HCT116 (cell line): ENCODE results near the gene KNDC1. TPM values are rescaled to one million over a fixed set of nuclear protein-coding genes. Genes with fewer than 3 reads are reported as not detected.

Source experiments
- ATAC-seq: fragments of 200-7000 bp; cut with Tn5 transposase; 2 replicates; pipeline ENCODE4 v1.9.1; 2020; ENCODE audit warnings: mild to moderate bottlenecking, moderate library complexity
- BruUV-seq: library from RNA; stranded (reverse); fragments of 400-500 nt; replicated peaks from 2 replicates; lab custom pipeline; 2021; lab: Mats Ljungman, UMichigan
- CTCF ChIA-PET: fragments of 300-600 bp; sonication (Branson Sonifier 250); formaldehyde crosslinking; loops from one replicate; lab custom pipeline; 2021; ENCODE audit warnings: antibody characterized with exemption; lab: Charles Lee
- POLR2A ChIA-PET: fragments of 300-600, 350-600 bp; sonication (Branson Sonifier 250); formaldehyde crosslinking; loops from one replicate; lab custom pipeline; 2021; ENCODE audit warnings: antibody characterized with exemption; lab: Charles Lee
- RAD21 ChIA-PET, 2 experiments: fragments of 300-600 bp; sonication (Branson Sonifier 250); formaldehyde crosslinking; loops; one replicate each; lab custom pipeline; 2023; ENCODE audit warnings: low total read pairs in 2 of 2; ENCODE audit not compliant: uncharacterized antibody in 2 of 2, unreplicated experiment in 2 of 2, low non-redundant PET in 1 of 2; lab: Charles Lee
- DNase-seq: peaks from one replicate; pipeline ENCODE4 v3.0.0-alpha.2; 2010; ENCODE audit warnings: low read depth, low spot score
- H2AFZ ChIP-seq: fragments of 200-600 bp; shearing (Covaris generic), sonication (generic); 2 replicates; pipeline ENCODE4 v1.6.1; 2017; ENCODE audit warnings: low read depth, mixed run types, mixed read lengths, antibody characterized with exemption, low read length; ENCODE audit not compliant: poor library complexity, severe bottlenecking
- H3K27ac ChIP-seq: 2 replicates; pipeline ENCODE4 v1.5.1; 2012; ENCODE audit warnings: low read depth, low read length
- H3K27me3 ChIP-seq: fragments of 200-600 bp; sonication (generic); 2 replicates; pipeline ENCODE4 v1.6.1; 2016; ENCODE audit warnings: mixed run types, low read length, mixed read lengths; ENCODE audit not compliant: insufficient read depth
- H3K36me3 ChIP-seq, 2 experiments: fragments of 200-500 bp in 1 of 2; fragments of 200-600 bp in 1 of 2; sonication (Bioruptor generic) in 1 of 2; sonication (generic) in 1 of 2; 2 replicates each; pipeline versions ENCODE4 v1.5.1 to v1.6.1; 2014 to 2016; ENCODE audit warnings: low read length in 2 of 2, inconsistent platforms in 1 of 2, mixed read lengths in 1 of 2, mixed run types in 1 of 2; ENCODE audit not compliant: insufficient read depth in 2 of 2, control insufficient read depth in 1 of 2
- H3K4me1 ChIP-seq, 2 experiments: fragments of 200-600 bp in 1 of 2; sonication (generic) in 1 of 2; 2 replicates each; pipeline versions ENCODE4 v1.5.1 to v1.6.1; 2012 to 2017; ENCODE audit warnings: low read length in 2 of 2, inconsistent platforms in 1 of 2, mild to moderate bottlenecking in 1 of 2, mixed read lengths in 1 of 2, mixed run types in 1 of 2, moderate library complexity in 1 of 2; ENCODE audit not compliant: insufficient read depth in 2 of 2, control insufficient read depth in 1 of 2
- H3K4me2 ChIP-seq: fragments of 200-600 bp; sonication (generic); 2 replicates; pipeline ENCODE4 v1.6.1; 2017; ENCODE audit warnings: mixed run types, low read length, mixed read lengths
- H3K4me3 ChIP-seq, 2 experiments: fragments of 200-600 bp in 1 of 2; sonication (generic) in 1 of 2; replicated peaks in 1 of 2; 2 replicates each; pipeline ENCODE4 v1.5.1; 2011 to 2016; ENCODE audit warnings: low read length in 2 of 2, control low read depth in 1 of 2, low read depth in 1 of 2, mild to moderate bottlenecking in 1 of 2, mixed read lengths in 1 of 2, mixed run types in 1 of 2
- H3K79me2 ChIP-seq: fragments of 200-600 bp; sonication (generic); 2 replicates; pipeline ENCODE4 v1.6.1; 2017; ENCODE audit warnings: mild to moderate bottlenecking, mixed run types, low read length, moderate library complexity, mixed read lengths; ENCODE audit not compliant: insufficient read depth
- H3K9ac ChIP-seq: fragments of 200-600 bp; sonication (generic); 2 replicates; pipeline ENCODE4 v1.6.1; 2016; ENCODE audit warnings: low read length, mixed read lengths
- H3K9me2 ChIP-seq: fragments of 200-600 bp; sonication (generic), shearing (Covaris generic); 2 replicates; pipeline ENCODE4 v1.6.1; 2017; ENCODE audit warnings: mixed run types, mild to moderate bottlenecking, moderate library complexity; ENCODE audit not compliant: insufficient read depth
- H3K9me3 ChIP-seq, 2 experiments: fragments of 200-500 bp in 1 of 2; fragments of 200-600 bp in 1 of 2; sonication (Bioruptor generic) in 1 of 2; sonication (generic) in 1 of 2; 2 replicates each; pipeline ENCODE4 v1.6.1; 2014 to 2017; ENCODE audit warnings: low read length in 2 of 2, mixed read lengths in 2 of 2, inconsistent platforms in 1 of 2, low read depth in 1 of 2, mild to moderate bottlenecking in 1 of 2, mixed run types in 1 of 2, moderate library complexity in 1 of 2; ENCODE audit not compliant: control insufficient read depth in 1 of 2, insufficient read depth in 1 of 2
- H4K20me1 ChIP-seq: fragments of 200-600 bp; sonication (generic), shearing (Covaris generic); 2 replicates; pipeline ENCODE4 v1.6.1; 2017; ENCODE audit warnings: mixed run types, mild to moderate bottlenecking, moderate library complexity; ENCODE audit not compliant: insufficient read depth
- CEBPB ChIP-seq: IDR thresholded peaks from 2 replicates; pipeline ENCODE4 v1.6.1; 2012; ENCODE audit warnings: low read depth
- EZH2 ChIP-seq: fragments of 200-600 bp; sonication (generic); IDR thresholded peaks from 2 replicates; pipeline ENCODE4 v1.6.1; 2017; ENCODE audit warnings: antibody characterized with exemption, mixed run types
- EZH2phosphoT487 ChIP-seq: fragments of 200-600 bp; IDR thresholded peaks from 2 replicates; pipeline ENCODE4 v1.6.1; 2018; ENCODE audit warnings: antibody characterized with exemption, borderline replicate concordance
- FOSL1 ChIP-seq: IDR thresholded peaks from 2 replicates; pipeline ENCODE4 v1.6.1; 2012; ENCODE audit warnings: low read depth
- JUND ChIP-seq: IDR thresholded peaks from 2 replicates; pipeline ENCODE4 v1.6.1; 2012
- POLR2A ChIP-seq: IDR thresholded peaks from 2 replicates; pipeline ENCODE4 v1.7.0; 2011; ENCODE audit warnings: borderline replicate concordance; ENCODE audit not compliant: insufficient read depth, insufficient read length; ENCODE audit errors: extremely low read depth
- POLR2AphosphoS5 ChIP-seq: IDR thresholded peaks from 2 replicates; pipeline ENCODE4 v1.6.1; 2011; ENCODE audit warnings: mild to moderate bottlenecking, low read depth, low read length, moderate library complexity
- RAD21 ChIP-seq: IDR thresholded peaks from 2 replicates; pipeline ENCODE4 v1.6.1; 2012; ENCODE audit warnings: low read depth, mild to moderate bottlenecking
- REST ChIP-seq: IDR thresholded peaks from 2 replicates; pipeline ENCODE4 v1.6.1; 2012; ENCODE audit warnings: low read depth
- SP1 ChIP-seq: IDR thresholded peaks from 2 replicates; pipeline ENCODE4 v1.6.1; 2012; ENCODE audit warnings: low read depth
- SRF ChIP-seq: IDR thresholded peaks from 2 replicates; pipeline ENCODE4 v1.6.1; 2012; ENCODE audit warnings: low read depth
- YY1 ChIP-seq: IDR thresholded peaks from 2 replicates; pipeline ENCODE4 v1.6.1; 2011; ENCODE audit warnings: low read length, low read depth, moderate library complexity, mild to moderate bottlenecking; ENCODE audit not compliant: insufficient replicate concordance; ENCODE audit errors: extremely low read depth
- ZBTB33 ChIP-seq: IDR thresholded peaks from 2 replicates; pipeline ENCODE4 v1.6.1; 2011; ENCODE audit warnings: mild to moderate bottlenecking, low read length, moderate library complexity; ENCODE audit not compliant: insufficient replicate concordance; ENCODE audit errors: extremely low read depth
- ZFX ChIP-seq: fragments of 450-650 bp; IDR thresholded peaks from 2 replicates; pipeline ENCODE4 v1.6.1; 2017
- ZNF274 ChIP-seq: fragments of 200-500 bp; sonication (Bioruptor generic); IDR thresholded peaks from 2 replicates; pipeline ENCODE4 v1.6.1; 2014; ENCODE audit warnings: mild to moderate bottlenecking, low read depth, low read length, inconsistent platforms
- intact Hi-C: fragments of 100-400 bp; cut with micrococcal nuclease; formaldehyde crosslinking; loops from 2 replicates; pipeline ENCODE4 v1.10.0; 2022
- total RNA-seq: library from RNA; stranded (reverse); gene quantifications from one replicate; pipeline ENCODE4 v1.2.1, GENCODE V29; 2021; ENCODE audit not compliant: unreplicated experiment
- TF ChIP-seq, protein P1 (sequence below): IDR thresholded peaks from 2 replicates; pipeline ENCODE4 v1.6.1; 2012
- TF ChIP-seq, protein P2 (sequence below): IDR thresholded peaks from 2 replicates; pipeline ENCODE4 v1.6.1; 2012
- TF ChIP-seq, protein P3 (sequence below), 3 experiments: fragments of 200-600 bp in 1 of 3; sonication (generic) in 1 of 3; IDR thresholded peaks in 2 of 3; conservative IDR thresholded peaks in 1 of 3; 2 replicates each; pipeline ENCODE4 v1.5.1; 2012 to 2017; ENCODE audit warnings: low read depth in 2 of 3, low read length in 2 of 3, antibody characterized with exemption in 1 of 3, borderline replicate concordance in 1 of 3, control low read depth in 1 of 3, mild to moderate bottlenecking in 1 of 3, mixed read lengths in 1 of 3, mixed run types in 1 of 3, moderate library complexity in 1 of 3; ENCODE audit not compliant: insufficient read depth in 1 of 3

Gene KNDC1
- total RNA-seq, 1 experiment from 2014 or later = 3.6 TPM

- no peak overlapping the region for H3K9ac ChIP-seq
- no peaks in the 10 kb centered on the region for H3K36me3 ChIP-seq
- no peak for TF ChIP-seq REST
- TF ChIP-seq CEBPB = no peak
- TF ChIP-seq RAD21 = no peak
- TF ChIP-seq SRF = no peak
- no peak for TF ChIP-seq FOSL1
- TF ChIP-seq EZH2phosphoT487 = no peak
- TF ChIP-seq EZH2 = no peak
- no peak for TF ChIP-seq SP1
- TF ChIP-seq, protein P1, sequence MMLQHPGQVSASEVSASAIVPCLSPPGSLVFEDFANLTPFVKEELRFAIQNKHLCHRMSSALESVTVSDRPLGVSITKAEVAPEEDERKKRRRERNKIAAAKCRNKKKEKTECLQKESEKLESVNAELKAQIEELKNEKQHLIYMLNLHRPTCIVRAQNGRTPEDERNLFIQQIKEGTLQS = no peak
- TF ChIP-seq, protein P2, sequence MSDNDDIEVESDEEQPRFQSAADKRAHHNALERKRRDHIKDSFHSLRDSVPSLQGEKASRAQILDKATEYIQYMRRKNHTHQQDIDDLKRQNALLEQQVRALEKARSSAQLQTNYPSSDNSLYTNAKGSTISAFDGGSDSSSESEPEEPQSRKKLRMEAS = no peak
- TF ChIP-seq ZNF274 = no peak
- TF ChIP-seq POLR2AphosphoS5 = no peak
- TF ChIP-seq JUND = no peak
- TF ChIP-seq ZBTB33 = no peak
- TF ChIP-seq, protein P3, sequence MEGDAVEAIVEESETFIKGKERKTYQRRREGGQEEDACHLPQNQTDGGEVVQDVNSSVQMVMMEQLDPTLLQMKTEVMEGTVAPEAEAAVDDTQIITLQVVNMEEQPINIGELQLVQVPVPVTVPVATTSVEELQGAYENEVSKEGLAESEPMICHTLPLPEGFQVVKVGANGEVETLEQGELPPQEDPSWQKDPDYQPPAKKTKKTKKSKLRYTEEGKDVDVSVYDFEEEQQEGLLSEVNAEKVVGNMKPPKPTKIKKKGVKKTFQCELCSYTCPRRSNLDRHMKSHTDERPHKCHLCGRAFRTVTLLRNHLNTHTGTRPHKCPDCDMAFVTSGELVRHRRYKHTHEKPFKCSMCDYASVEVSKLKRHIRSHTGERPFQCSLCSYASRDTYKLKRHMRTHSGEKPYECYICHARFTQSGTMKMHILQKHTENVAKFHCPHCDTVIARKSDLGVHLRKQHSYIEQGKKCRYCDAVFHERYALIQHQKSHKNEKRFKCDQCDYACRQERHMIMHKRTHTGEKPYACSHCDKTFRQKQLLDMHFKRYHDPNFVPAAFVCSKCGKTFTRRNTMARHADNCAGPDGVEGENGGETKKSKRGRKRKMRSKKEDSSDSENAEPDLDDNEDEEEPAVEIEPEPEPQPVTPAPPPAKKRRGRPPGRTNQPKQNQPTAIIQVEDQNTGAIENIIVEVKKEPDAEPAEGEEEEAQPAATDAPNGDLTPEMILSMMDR (IDR thresholded peaks at IDR 0.05 in 2 of 3, conservative IDR thresholded peaks at IDR 0.05 in 1 of 3; ENCODE audit: borderline replicate concordance in 1 of 3, insufficient read depth in 1 of 3, low read depth in 2 of 3, low read length in 2 of 3) = no peak
- TF ChIP-seq YY1 = no peak
- no peak for TF ChIP-seq ZFX
- no peak for TF ChIP-seq POLR2A
- ChIA-PET RAD21 (no interaction called here), CTCF (no interaction called here), POLR2A (no interaction called here)
- H3K4me3 ChIP-seq = no peak overlapping the region
- H3K4me1 ChIP-seq = no peaks in the 10 kb centered on the region
- H3K79me2 ChIP-seq = no peaks in the 10 kb centered on the region
- intact Hi-C loops = no loop called here
- H3K27me3 ChIP-seq = no peaks in the 10 kb centered on the region
- BruUV-seq = no TSS peak
- H3K4me2 ChIP-seq = no peak overlapping the region
- no peak overlapping the region for H2AFZ ChIP-seq
- no peak for ATAC-seq
- H3K9me3 ChIP-seq = no peaks in the 10 kb centered on the region; a peak in 1 of 4 replicates
- no peaks in the 10 kb centered on the region for H3K9me2 ChIP-seq
- no peaks in the 10 kb centered on the region for H4K20me1 ChIP-seq
- no peak overlapping the region for H3K27ac ChIP-seq
- no peak for DNase-seq
Observed at GRCh38 chr10:133178357-133179127, 18.5 kb downstream of the KNDC1 start.
